ENCODE results near the gene IL6ST. TPM values are rescaled to one million over a fixed set of nuclear protein-coding genes. Genes with fewer than 3 reads are reported as not detected.
"Not testable (repeated sequence)": the region's sequence is repeated elsewhere in the genome, so short reads cannot be mapped to it uniquely, and the experiment has no call there.

Gene IL6ST
- total RNA-seq: 433 TPM
- long read RNA-seq, full-length matches to known transcripts: 370 of 481 reads
- long read RNA-seq, partial matches to known transcripts: 48 of 481 reads
- long read RNA-seq, other reads (novel, unspliced or antisense): 63 of 481 reads

- DNase-seq (ENCODE audit: low spot score): no peak
Measured at GRCh38 chr5:55994495-55994997, at the start of gene IL6ST. IL6ST (minus strand) TSS chr5:55994963; CDS start chr5:55976278, 18,685 bp downstream.

DNA sequence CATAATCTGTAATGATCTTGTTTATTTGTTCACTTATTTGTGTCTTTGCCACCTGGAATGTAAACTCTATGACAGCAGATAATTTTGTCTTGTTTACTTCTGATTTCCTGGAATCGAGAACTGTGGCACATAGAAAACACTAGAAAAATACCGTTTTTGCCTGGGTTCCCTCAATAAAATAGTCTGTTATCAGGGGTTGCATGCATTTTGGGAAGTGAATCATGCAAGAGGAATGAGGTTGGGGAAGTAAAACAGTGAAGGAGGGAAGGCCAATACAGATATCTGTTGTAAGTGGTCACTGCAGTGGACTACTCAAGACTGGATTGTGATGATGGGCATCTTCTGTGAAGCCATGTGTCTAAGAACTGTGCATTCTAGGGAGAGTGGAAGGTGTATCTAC, 45.2 kb upstream of the IL6ST start:
- no peak for DNase-seq (ENCODE audit: low spot score)

- DNase-seq (ENCODE audit: low spot score): not testable (repeated sequence)
Measured at GRCh38 chr5:56038206-56038605, 43.4 kb upstream of the IL6ST start.

DNA sequence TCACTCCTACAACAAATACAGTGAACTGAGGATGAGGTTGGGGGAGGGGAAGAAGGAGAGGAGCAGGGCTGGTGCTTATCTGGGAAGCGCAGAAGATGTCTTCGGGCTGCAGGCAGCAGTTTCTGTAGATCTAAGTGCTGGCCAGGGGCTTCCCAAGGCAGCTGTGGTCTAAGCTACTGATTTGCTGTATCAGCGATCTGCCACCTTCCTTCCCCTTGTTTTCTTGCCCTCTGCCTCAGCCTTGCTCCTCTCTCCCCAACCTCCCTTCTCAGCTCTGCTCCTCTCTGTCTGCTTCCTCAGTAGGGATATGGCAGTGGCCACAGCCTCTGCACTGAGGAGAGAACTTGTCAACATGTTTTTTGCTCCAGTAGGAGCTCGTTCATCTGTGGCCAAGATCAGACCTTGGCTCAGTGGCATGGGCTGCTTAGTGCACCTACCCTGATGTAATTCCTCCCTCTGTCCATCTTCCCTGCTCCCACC, 42.8 kb upstream of the IL6ST start:
- DNase-seq (ENCODE audit: low spot score): no peak

DNA sequence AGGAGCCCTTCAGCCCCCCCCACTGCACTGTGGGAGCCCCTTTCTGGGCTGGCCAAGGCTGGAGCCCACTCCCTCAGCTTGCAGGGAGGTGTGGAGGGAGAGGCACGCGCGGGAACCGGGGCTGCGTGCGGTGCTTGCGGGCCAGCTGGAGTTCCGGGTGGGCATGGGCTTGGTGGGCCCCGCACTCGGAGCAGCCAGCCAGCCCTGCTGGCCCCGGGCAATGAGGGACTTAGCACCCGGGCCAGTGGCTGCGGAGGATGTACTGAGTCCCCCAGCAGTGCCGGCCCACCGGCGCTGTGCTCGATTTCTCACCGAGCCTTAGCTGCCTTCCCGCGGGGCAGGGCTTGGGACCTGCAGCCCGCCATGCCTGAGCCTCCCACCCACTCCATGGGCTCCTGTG, 40.6 kb upstream of the IL6ST start:
- DNase-seq (ENCODE audit: low spot score): not testable (repeated sequence)

- not testable (repeated sequence) for DNase-seq (ENCODE audit: low spot score)
Measured at GRCh38 chr5:56029871-56030630, 35.3 kb upstream of the IL6ST start.

DNA sequence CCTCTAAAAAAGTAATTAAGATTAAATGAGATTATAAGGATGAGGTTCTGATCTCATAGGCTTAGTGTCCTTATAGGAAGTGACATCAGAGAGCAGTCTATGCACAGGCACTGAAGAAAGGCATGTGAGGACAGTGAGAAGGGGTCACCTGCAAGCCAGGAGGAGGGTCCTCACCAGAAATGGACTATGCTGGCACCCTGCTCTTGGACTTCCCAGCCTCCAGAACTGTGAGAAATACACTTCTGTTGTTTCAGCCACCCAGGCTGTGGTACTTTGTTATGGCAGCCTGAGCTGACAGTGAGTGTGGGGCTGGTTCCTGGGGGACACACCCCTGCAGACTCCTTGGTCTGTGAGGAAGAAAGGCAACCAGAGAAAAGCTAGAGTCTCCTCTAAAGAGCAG, 34.7 kb upstream of the IL6ST start:
- DNase-seq (ENCODE audit: low spot score): no peak

GRCh38 chr5:56028708-56029107, 33.9 kb upstream of the IL6ST start:
- no peak for DNase-seq (ENCODE audit: low spot score)

DNA sequence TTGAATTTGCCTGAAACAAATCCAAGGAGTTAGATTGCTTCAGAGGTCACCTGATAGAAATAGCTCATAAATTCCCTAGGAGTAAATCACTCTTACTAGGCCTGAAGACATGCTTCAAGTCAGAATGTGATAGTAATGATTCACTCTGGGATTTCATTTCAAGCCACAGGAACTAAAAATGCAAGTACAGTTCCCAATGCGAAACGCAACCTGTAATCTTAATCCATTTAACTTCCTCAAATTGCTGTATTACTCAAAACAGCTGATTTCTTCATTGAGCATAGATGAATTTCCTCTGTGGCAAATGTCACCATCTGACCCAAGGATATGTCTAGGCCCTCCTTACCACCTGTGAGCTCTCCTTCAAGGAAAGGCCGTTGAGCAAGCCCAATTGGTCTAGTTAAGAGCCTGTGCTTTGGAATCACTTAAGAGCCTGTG, 32.1 kb upstream of the IL6ST start:
- no peak for DNase-seq (ENCODE audit: low spot score)

DNA sequence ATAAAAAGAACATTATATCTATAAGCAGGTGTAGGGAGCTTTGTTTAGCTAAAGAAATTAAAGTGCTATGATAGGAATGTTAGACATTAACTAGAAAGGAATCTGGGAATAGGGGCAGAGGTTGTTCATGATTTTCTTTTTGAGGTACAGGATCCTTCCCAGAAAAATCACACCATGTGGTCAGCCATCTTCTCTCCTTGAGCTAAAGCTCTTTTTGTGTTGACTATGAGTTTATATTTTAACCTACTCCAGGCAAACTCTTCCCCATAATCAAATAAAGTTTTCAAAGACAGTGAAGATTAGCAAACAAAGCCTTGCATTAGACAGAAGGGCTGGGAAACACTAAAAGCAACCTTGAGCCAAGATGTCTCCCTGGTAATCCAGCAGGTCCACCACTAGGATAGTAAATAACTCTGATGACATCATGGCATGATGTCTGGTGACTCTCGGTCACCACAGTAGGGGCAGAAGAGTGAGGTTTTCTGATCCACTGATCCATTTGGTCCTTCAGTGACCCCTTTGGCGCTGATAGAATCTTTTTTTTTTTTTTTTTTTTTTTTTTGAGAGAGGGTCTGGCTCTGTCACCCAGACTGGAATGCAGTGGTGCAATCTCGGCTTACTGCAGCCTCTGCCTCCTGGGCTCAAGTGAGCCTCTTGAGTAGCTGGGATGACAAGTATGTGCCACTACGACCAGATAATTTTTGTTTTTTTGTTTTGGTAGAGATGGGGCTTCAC, 30.6 kb upstream of the IL6ST start:
- DNase-seq (ENCODE audit: low spot score): no peak

- DNase-seq (ENCODE audit: low spot score): no peak
Measured at GRCh38 chr5:56024810-56025150, 30.0 kb upstream of the IL6ST start.

GRCh38 chr5:56023296-56023695, 28.5 kb upstream of the IL6ST start:
- no peak for DNase-seq (ENCODE audit: low spot score)

DNA sequence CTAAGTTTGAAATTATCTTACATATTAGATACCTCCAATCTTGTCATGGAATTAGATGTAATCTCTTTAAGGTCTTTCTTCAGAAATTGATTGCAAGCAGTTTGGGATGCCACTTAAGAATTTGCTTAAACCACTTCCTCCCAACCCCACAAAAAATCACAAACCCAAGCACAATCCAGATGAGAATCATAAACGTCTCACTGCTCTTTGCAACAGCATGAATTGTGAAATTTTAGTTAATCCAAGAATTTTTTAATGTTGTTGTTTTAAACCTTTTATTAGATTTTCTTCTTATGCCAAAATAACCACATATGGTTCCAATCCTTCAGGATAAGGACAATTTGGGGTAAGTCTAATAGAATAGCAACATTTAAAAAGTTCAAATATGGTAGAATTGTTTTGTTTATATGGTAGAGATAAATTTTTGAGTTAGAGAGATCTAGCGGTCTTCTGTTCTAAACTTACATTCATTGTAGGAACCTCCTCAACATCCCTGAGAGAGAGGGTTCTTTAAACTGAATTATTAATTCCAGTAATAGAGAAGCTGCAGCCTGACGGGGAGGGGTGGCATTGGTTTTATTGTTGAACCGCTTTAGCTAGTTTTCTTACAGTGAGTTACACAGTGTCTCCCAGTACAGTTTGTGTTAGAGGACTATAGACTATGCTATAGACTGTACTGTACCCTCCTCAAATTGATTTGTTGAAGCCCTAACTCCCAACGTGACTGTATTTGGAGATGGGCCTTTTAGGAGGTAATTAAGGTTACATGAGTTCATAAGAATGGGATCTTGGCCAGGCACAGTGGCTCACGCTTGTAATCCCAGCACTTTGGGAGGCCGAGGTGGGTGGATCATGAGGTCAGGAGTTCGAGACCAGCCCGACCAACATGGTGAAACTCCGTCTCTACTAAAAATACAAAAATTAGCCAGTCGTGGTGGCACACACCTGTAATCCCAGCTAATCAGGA, 24.8 kb upstream of the IL6ST start:
- no peak for DNase-seq (ENCODE audit: low spot score)

- no peak for DNase-seq (ENCODE audit: low spot score)
Measured at GRCh38 chr5:56018832-56019231, 24.1 kb upstream of the IL6ST start.

DNA sequence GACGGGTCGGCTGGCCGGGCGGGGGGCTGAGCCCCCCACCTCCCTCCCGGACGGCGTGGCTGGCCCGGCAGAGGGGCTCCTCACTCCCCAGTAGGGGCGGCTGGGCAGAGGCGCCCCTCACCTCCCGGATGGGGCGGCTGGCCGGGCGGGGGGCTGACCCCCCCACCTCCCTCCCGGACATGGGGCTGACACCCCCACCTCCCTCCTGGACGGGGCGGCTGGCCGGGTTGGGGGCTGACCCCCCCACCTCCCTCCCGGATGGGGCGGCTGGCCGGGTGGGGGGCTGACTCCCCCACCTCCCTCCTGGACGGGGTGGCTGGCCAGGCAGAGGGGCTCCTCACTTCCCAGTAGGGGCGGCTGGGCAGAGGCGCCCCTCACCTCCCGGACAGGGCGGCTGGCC, 19.9 kb upstream of the IL6ST start:
- DNase-seq (ENCODE audit: low spot score): not testable (repeated sequence)

DNA sequence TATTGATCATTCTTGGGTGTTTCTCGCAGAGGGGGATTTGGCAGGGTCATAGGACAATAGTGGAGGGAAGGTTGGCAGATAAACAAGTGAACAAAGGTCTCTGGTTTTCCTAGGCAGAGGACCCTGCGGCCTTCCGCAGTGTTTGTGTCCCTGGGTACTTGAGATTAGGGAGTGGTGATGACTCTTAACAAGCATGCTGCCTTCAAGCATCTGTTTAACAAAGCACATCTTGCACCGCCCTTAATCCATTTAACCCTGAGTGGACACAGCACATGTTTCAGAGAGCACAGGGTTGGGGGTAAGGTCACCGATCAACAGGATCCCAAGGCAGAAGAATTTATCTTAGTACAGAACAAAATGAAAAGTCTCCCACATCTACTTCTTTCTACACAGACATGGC, 19.2 kb upstream of the IL6ST start:
- DNase-seq (ENCODE audit: low spot score): not testable (repeated sequence)

GRCh38 chr5:56012281-56012963, 17.7 kb upstream of the IL6ST start:
- DNase-seq (ENCODE audit: low spot score): no peak

- no peak for DNase-seq (ENCODE audit: low spot score)
Measured at GRCh38 chr5:56011835-56012234, 17.1 kb upstream of the IL6ST start.

GRCh38 chr5:56010431-56010830, 15.7 kb upstream of the IL6ST start:
- DNase-seq (ENCODE audit: low spot score): no peak

- no peak for DNase-seq (ENCODE audit: low spot score)
Measured at GRCh38 chr5:56006600-56006999, 11.8 kb upstream of the IL6ST start.

Measured in mesenteric fat pad (tissue), 1 donor.